HepG2 (cell line): ENCODE measurements around the gene RNF149. TPM values are rescaled to one million over a fixed set of nuclear protein-coding genes. Genes with fewer than 3 reads are reported as not detected.
"Not testable (repeated sequence)": the region's sequence is repeated elsewhere in the genome, so short reads cannot be mapped to it uniquely, and the experiment has no call there.

ENCODE experiments used
- ATAC-seq: fragments of 200-7000 bp; cut with Tn5 transposase; 3 replicates; pipeline ENCODE4 v1.9.1; 2020; ENCODE audit warnings: mild to moderate bottlenecking, moderate library complexity
- BruUV-seq: library from RNA; stranded (reverse); fragments of 400-500 nt; replicated peaks from 2 replicates; lab custom pipeline; 2021; lab: Mats Ljungman, UMichigan
- CTCF ChIA-PET: fragments of 300-600 bp; formaldehyde crosslinking; extraction: SDS; loops from one replicate; lab custom pipeline; 2021; ENCODE audit warnings: low total read pairs, inconsistent platforms, low intra/inter-chr PET ratio; lab: Yijun Ruan, JAX
- POLR2A ChIA-PET: fragments of 350-600 bp; sonication (Branson Sonifier 250); formaldehyde crosslinking; loops from one replicate; lab custom pipeline; 2020; ENCODE audit warnings: antibody characterized with exemption, inconsistent platforms; lab: Yijun Ruan, JAX
- DNase-seq: peaks from one replicate; pipeline ENCODE4 v3.0.0-alpha.2; 2015; ENCODE audit warnings: low spot score
- FAIRE-seq: peaks from 3 replicates; lab custom pipeline; 2011; peaks lifted over from hg19 to GRCh38; lab: Jason Lieb, UNC
- H2AFZ ChIP-seq: one replicate; pipeline ENCODE4 v1.6.1; 2011; ENCODE audit warnings: low read length, inconsistent platforms
- H3K27ac ChIP-seq: fragments of 300-600 bp; 3 replicates; pipeline ENCODE4 v1.8.0; 2011; ENCODE audit warnings: mixed run types, mild to moderate bottlenecking, mixed read lengths, low read length, inconsistent platforms; ENCODE audit not compliant: insufficient read depth; ENCODE audit errors: extremely low read length
- H3K27me3 ChIP-seq, 2 experiments: fragments of 200-600 bp in 1 of 2; 2 replicates in 1 of 2; 3 replicates in 1 of 2; pipeline versions ENCODE4 v1.6.0 to v1.8.0; 2011; ENCODE audit warnings: low read length in 2 of 2, mild to moderate bottlenecking in 2 of 2, moderate library complexity in 2 of 2, inconsistent platforms in 1 of 2; ENCODE audit not compliant: insufficient read depth in 2 of 2, control insufficient read depth in 1 of 2
- H3K36me3 ChIP-seq, 2 experiments: fragments of 200-600 bp in 1 of 2; replicated peaks in 1 of 2; 2 replicates in 1 of 2; 3 replicates in 1 of 2; pipeline versions ENCODE4 v1.5.1 to v1.8.0; 2011; ENCODE audit warnings: low read length in 2 of 2, inconsistent platforms in 1 of 2; ENCODE audit not compliant: insufficient read depth in 2 of 2, control insufficient read depth in 1 of 2
- H3K4me1 ChIP-seq: 2 replicates; pipeline ENCODE4 v1.5.1; 2012; ENCODE audit warnings: low read length, inconsistent platforms; ENCODE audit not compliant: insufficient read depth
- H3K4me2 ChIP-seq: 2 replicates; pipeline ENCODE4 v1.6.0; 2011; ENCODE audit warnings: low read depth, low read length, inconsistent platforms
- H3K4me3 ChIP-seq, 3 experiments: fragments of 200-600 bp in 1 of 3; sonication (generic), shearing (Covaris generic) in 1 of 3; replicated peaks in 1 of 3; 2 replicates each; pipeline ENCODE4 v1.5.1; 2011 to 2016; ENCODE audit warnings: low read length in 3 of 3, inconsistent platforms in 2 of 3, low read depth in 2 of 3, mild to moderate bottlenecking in 2 of 3, control low read depth in 1 of 3, mixed read lengths in 1 of 3; ENCODE audit not compliant: insufficient read depth in 1 of 3
- H3K79me2 ChIP-seq: one replicate; pipeline ENCODE4 v1.6.1; 2011; ENCODE audit warnings: low read length, inconsistent platforms; ENCODE audit not compliant: insufficient read depth
- H3K9ac ChIP-seq: 2 replicates; pipeline ENCODE4 v1.6.0; 2011; ENCODE audit warnings: mild to moderate bottlenecking, low read depth, low read length, inconsistent platforms; ENCODE audit not compliant: insufficient read depth
- H3K9me3 ChIP-seq: 2 replicates; pipeline ENCODE4 v1.5.1; 2012; ENCODE audit warnings: mild to moderate bottlenecking, low read length
- H4K20me1 ChIP-seq: 2 replicates; pipeline ENCODE4 v1.6.0; 2011; ENCODE audit warnings: inconsistent platforms, mild to moderate bottlenecking, low read length, moderate library complexity; ENCODE audit not compliant: insufficient read depth
- ASH2L ChIP-seq: fragments of 300-600, 200-600 bp; sonication (generic); IDR thresholded peaks from 2 replicates; pipeline ENCODE4 v1.7.0; 2017; ENCODE audit warnings: low read depth, mild to moderate bottlenecking, moderate library complexity, mixed read lengths, low read length; ENCODE audit not compliant: insufficient read length
- ATF6 ChIP-seq: sonication (generic); formaldehyde crosslinking; conservative IDR thresholded peaks from 2 replicates; pipeline ENCODE4 v1.4.0; 2020; ENCODE audit warnings: missing genetic modification reagents
- BRCA1 ChIP-seq: sonication (generic); formaldehyde crosslinking; IDR thresholded peaks from 2 replicates; pipeline ENCODE4 v1.4.0; 2020; ENCODE audit warnings: missing genetic modification reagents
- GATAD2A ChIP-seq: IDR thresholded peaks from 2 replicates; pipeline ENCODE4 v1.6.1; 2016
- ONECUT2 ChIP-seq: sonication (generic); formaldehyde crosslinking; IDR thresholded peaks from 2 replicates; pipeline ENCODE4 v1.4.0; 2020; ENCODE audit warnings: missing genetic modification reagents
- RCOR2 ChIP-seq: IDR thresholded peaks from 2 replicates; pipeline ENCODE4 v1.6.1; 2016; ENCODE audit warnings: missing biosample characterization, missing genetic modification reagents
- SAP130 ChIP-seq: IDR thresholded peaks from 2 replicates; pipeline ENCODE4 v1.6.1; 2016; ENCODE audit warnings: low read depth
- SOX6 ChIP-seq, 2 experiments: fragments of 450-650 bp in 1 of 2; sonication (generic) in 1 of 2; formaldehyde crosslinking in 1 of 2; IDR thresholded peaks; 2 replicates each; pipeline versions ENCODE4 v1.4.0 to v1.6.1; 2017 to 2020; ENCODE audit warnings: antibody characterized with exemption in 1 of 2, mild to moderate bottlenecking in 1 of 2, missing genetic modification reagents in 1 of 2
- YEATS4 ChIP-seq: sonication (generic); formaldehyde crosslinking; IDR thresholded peaks from 2 replicates; pipeline ENCODE4 v1.4.0; 2020; ENCODE audit warnings: missing genetic modification reagents, borderline replicate concordance
- WGBS: methylation state at CpG from one replicate; pipeline ENCODE4 v1.1.6; 2017; ENCODE audit warnings: low lambda C conversion rate; 5-methylcytosine and 5-hydroxymethylcytosine counted together
- in situ Hi-C: cut with HindIII; loops from 2 replicates; pipeline ENCODE4 v1.10.0; 2017; ENCODE audit warnings: low pct_unique_long_range_greater_than_20kb; ENCODE audit not compliant: extremely low pct_ligation_motif_present
- intact Hi-C: fragments of 100-400 bp; cut with micrococcal nuclease; formaldehyde crosslinking; loops from one replicate; pipeline ENCODE4 v1.10.0; 2022; ENCODE audit not compliant: unreplicated experiment
- polyA plus RNA-seq, 8 experiments: library from polyadenylated mRNA; depleted of rRNA in 3 of 8; stranded (reverse) in 7 of 8; unstranded in 1 of 8; fragments of >200 nt; fragmentation: Illumina TruSeq in 4 of 8; extraction: Trizol in 4 of 8; gene quantifications; 2 replicates each; pipeline versions ENCODE4 v1.2.1 to v1.2.3, GENCODE V29; 2011 to 2016; ENCODE audit warnings: low read depth in 4 of 8, missing spikeins in 1 of 8, mixed read lengths in 1 of 8; ENCODE audit not compliant: insufficient read depth in 1 of 8
- total RNA-seq, 5 experiments: library from RNA; depleted of rRNA; stranded (reverse); fragments of >200 nt; fragmentation: Illumina TruSeq; extraction: Trizol; gene quantifications; 2 replicates each; pipeline ENCODE4 v1.2.3, GENCODE V29; 2016; ENCODE audit warnings: low read depth in 1 of 5
- TF ChIP-seq, protein P1 (sequence below): sonication (generic); formaldehyde crosslinking; conservative IDR thresholded peaks from 2 replicates; pipeline ENCODE4 v1.8.0; 2022; ENCODE audit warnings: mild to moderate bottlenecking, moderate library complexity, missing genetic modification reagents
- TF ChIP-seq, protein P2 (sequence below): sonication (generic); formaldehyde crosslinking; conservative IDR thresholded peaks from 2 replicates; pipeline ENCODE4 v1.4.0; 2020; ENCODE audit warnings: mild to moderate bottlenecking, missing genetic modification reagents, moderate library complexity

The RNF149 gene
- total and polyA plus RNA-seq, 2 of the 13 experiments (the other 11 are each of a cell fraction or from before 2014, with no cell fraction given) = 87.6 to 109 TPM

DNA sequence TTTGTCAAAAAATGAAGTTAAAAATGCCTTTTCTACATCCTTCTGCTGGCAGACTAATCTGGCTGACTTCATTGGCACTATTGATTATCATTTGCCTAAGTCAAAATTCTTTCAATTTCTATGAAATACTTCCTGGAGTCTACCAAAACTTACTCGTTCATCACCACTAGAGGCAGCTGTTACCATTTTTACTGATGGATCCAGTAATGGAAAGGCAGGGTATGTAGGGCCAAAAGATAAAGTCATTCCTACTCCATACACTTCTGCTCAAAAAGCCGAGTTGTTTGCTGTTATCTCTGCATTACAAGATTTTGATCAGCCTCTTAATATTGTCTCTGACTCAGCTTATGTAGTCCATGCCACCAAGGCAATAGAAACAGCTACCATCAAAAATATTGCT is 67.8 kb downstream of the RNF149 start (continued):
- not testable (repeated sequence) for TF ChIP-seq SOX6 (IDR thresholded peaks at IDR 0.05)
- TF ChIP-seq SOX6 (CRISPR knock-in tag; IDR thresholded peaks at IDR 0.05) (peak; percentile 24; the same call in 1 of the 2 replicates), ONECUT2 (CRISPR knock-in tag) (peak; percentile 42; the same call in 1 of the 2 replicates)
- TF ChIP-seq, all 625 proteins: peak for 38; not testable (repeated sequence) for 587

- H4K20me1 ChIP-seq, FAIRE-seq, H3K36me3 ChIP-seq, H3K79me2 ChIP-seq, DNase-seq, ATAC-seq, H2AFZ ChIP-seq, H3K27me3 ChIP-seq, in situ Hi-C loops: not testable (repeated sequence)
- Histone ChIP-seq H3K27ac (peak overlapping the region; percentile 98), H3K4me2 (peak overlapping the region; percentile 86), H3K9me3 (peaks cover 17% of the 10 kb centered on the region; the same call in 1 of the 2 replicates), H3K4me3 (peak overlapping the region in 1 of 3 experiments; percentile 24; a peak in 1 of 6 replicates), H3K4me1 (peaks cover 81% of the 10 kb centered on the region), H3K9ac (peak overlapping the region; percentile 80)
- ChIA-PET CTCF (interaction anchor here (2.5 kb wide), 1 partner anchor 12 kb away, joined by 20 read pairs; no protein-coding TSS in a partner anchor), POLR2A (interaction anchor here (0.7 to 4.2 kb wide), 15 partner anchors 8 to 238 kb away, joined by 3 to 53 read pairs (median 6); partner anchors contain the start of genes CNOT11, RNF149, RPL31 and TBC1D8)
- intact Hi-C loops = loop anchor here (1.0 kb wide), 1 partner anchor 12 kb away; no protein-coding TSS in a partner anchor
- 30% methylated on average over 2 of the region's 2 CpGs for WGBS
- BruUV-seq = TSS peak; percentile 91
- TF ChIP-seq GATAD2A (CRISPR knock-in tag) (0 out of 2 replicates have a peak, but pooled peaks have one; percentile 8), ATF6 (0 out of 2 replicates have a peak, but pooled peaks have one; percentile 28), ASH2L (peak; percentile 52), SAP130 (peak; percentile 2; the same call in 1 of the 2 replicates), YEATS4 (CRISPR knock-in tag) (0 out of 2 replicates have a peak, but pooled peaks have one; percentile 5), RCOR2 (CRISPR knock-in tag) (0 out of 2 replicates have a peak, but pooled peaks have one; percentile 2), BRCA1 (CRISPR knock-in tag) (0 out of 2 replicates have a peak, but pooled peaks have one; percentile 37)
- TF ChIP-seq, protein P1, sequence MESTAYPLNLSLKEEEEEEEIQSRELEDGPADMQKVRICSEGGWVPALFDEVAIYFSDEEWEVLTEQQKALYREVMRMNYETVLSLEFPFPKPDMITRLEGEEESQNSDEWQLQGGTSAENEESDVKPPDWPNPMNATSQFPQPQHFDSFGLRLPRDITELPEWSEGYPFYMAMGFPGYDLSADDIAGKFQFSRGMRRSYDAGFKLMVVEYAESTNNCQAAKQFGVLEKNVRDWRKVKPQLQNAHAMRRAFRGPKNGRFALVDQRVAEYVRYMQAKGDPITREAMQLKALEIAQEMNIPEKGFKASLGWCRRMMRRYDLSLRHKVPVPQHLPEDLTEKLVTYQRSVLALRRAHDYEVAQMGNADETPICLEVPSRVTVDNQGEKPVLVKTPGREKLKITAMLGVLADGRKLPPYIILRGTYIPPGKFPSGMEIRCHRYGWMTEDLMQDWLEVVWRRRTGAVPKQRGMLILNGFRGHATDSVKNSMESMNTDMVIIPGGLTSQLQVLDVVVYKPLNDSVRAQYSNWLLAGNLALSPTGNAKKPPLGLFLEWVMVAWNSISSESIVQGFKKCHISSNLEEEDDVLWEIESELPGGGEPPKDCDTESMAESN (CRISPR knock-in tag) = 0 out of 2 replicates have a peak, but pooled peaks have one; percentile 13
- TF ChIP-seq, protein P2, sequence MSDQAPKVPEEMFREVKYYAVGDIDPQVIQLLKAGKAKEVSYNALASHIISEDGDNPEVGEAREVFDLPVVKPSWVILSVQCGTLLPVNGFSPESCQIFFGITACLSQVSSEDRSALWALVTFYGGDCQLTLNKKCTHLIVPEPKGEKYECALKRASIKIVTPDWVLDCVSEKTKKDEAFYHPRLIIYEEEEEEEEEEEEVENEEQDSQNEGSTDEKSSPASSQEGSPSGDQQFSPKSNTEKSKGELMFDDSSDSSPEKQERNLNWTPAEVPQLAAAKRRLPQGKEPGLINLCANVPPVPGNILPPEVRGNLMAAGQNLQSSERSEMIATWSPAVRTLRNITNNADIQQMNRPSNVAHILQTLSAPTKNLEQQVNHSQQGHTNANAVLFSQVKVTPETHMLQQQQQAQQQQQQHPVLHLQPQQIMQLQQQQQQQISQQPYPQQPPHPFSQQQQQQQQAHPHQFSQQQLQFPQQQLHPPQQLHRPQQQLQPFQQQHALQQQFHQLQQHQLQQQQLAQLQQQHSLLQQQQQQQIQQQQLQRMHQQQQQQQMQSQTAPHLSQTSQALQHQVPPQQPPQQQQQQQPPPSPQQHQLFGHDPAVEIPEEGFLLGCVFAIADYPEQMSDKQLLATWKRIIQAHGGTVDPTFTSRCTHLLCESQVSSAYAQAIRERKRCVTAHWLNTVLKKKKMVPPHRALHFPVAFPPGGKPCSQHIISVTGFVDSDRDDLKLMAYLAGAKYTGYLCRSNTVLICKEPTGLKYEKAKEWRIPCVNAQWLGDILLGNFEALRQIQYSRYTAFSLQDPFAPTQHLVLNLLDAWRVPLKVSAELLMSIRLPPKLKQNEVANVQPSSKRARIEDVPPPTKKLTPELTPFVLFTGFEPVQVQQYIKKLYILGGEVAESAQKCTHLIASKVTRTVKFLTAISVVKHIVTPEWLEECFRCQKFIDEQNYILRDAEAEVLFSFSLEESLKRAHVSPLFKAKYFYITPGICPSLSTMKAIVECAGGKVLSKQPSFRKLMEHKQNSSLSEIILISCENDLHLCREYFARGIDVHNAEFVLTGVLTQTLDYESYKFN (CRISPR knock-in tag) = peak; percentile 19; the same call in 1 of the 2 replicates
These were observed 68.8 kb downstream of the RNF149 start for GRCh38 chr2:101239760-101240118.
